WTC11 (cell line): ENCODE measurements around the gene MACROD2. TPM values are rescaled to one million over a fixed set of nuclear protein-coding genes. Genes with fewer than 3 reads are reported as not detected.
A peak's percentile ranks its signal among the peaks of the same experiment; 100 is the strongest.

ENCODE experiments used
- ATAC-seq: fragments of 200-7000 bp; cut with Tn5 transposase; 2 replicates; pipeline ENCODE4 v1.10.0; 2021; ENCODE audit warnings: mild to moderate bottlenecking, moderate library complexity
- CTCF ChIA-PET: fragments of 300-600 bp; sonication (Branson Sonifier 250); formaldehyde crosslinking; loops from one replicate; lab custom pipeline; 2021; ENCODE audit warnings: antibody characterized with exemption; lab: Charles Lee
- POLR2A ChIA-PET: fragments of 350-600 bp; sonication (Branson Sonifier 250); formaldehyde crosslinking; loops from one replicate; lab custom pipeline; 2021; ENCODE audit warnings: antibody characterized with exemption; lab: Charles Lee
- DNase-seq: peaks from one replicate; pipeline ENCODE4 v3.0.0; 2021; ENCODE audit warnings: low spot score
- H3K27ac Mint-ChIP-seq: 2 replicates; pipeline ENCODE4 v1.8.0; 2021; ENCODE audit warnings: mixed read lengths
- H3K27me3 Mint-ChIP-seq: 2 replicates; pipeline ENCODE4 v1.8.0; 2021; ENCODE audit warnings: low read depth, mild to moderate bottlenecking, moderate library complexity, mixed read lengths
- H3K36me3 Mint-ChIP-seq: 2 replicates; pipeline ENCODE4 v1.8.0; 2021; ENCODE audit warnings: mixed read lengths
- H3K4me1 Mint-ChIP-seq: 2 replicates; pipeline ENCODE4 v1.8.0; 2022; ENCODE audit warnings: mixed read lengths
- H3K4me3 Mint-ChIP-seq: 2 replicates; pipeline ENCODE4 v1.8.0; 2021; ENCODE audit warnings: mild to moderate bottlenecking, moderate library complexity, mixed read lengths
- H3K9me3 Mint-ChIP-seq: 2 replicates; pipeline ENCODE4 v1.8.0; 2021; ENCODE audit warnings: mixed read lengths
- ATF1 ChIP-seq: sonication (generic); formaldehyde crosslinking; IDR thresholded peaks from 2 replicates; pipeline ENCODE4 v1.8.1; 2023; ENCODE audit warnings: mild to moderate bottlenecking, moderate library complexity, missing genetic modification reagents
- FOXJ3 ChIP-seq: sonication (generic); formaldehyde crosslinking; IDR thresholded peaks from 2 replicates; pipeline ENCODE4 v1.9.0; 2021; ENCODE audit warnings: missing genetic modification reagents, mild to moderate bottlenecking, borderline replicate concordance
- GABPB1 ChIP-seq: sonication (generic); formaldehyde crosslinking; IDR thresholded peaks from 2 replicates; pipeline ENCODE4 v1.8.1; 2023; ENCODE audit warnings: mild to moderate bottlenecking, missing genetic modification reagents
- HMGA2 ChIP-seq: fragments of 250-450 bp; sonication (Bioruptor Pico); IDR thresholded peaks from 2 replicates; pipeline ENCODE4 v1.4.0; 2021; ENCODE audit warnings: mild to moderate bottlenecking, moderate library complexity
- IRF1 ChIP-seq: sonication (generic); formaldehyde crosslinking; IDR thresholded peaks from 2 replicates; pipeline ENCODE4 v1.8.0; 2023; ENCODE audit warnings: missing genetic modification reagents
- KAT7 ChIP-seq: sonication (generic); formaldehyde crosslinking; IDR thresholded peaks from 2 replicates; pipeline ENCODE4 v1.8.1; 2023; ENCODE audit warnings: missing genetic modification reagents, mild to moderate bottlenecking, borderline replicate concordance
- MXD4 ChIP-seq: fragments of 250-450 bp; sonication (Bioruptor Pico); IDR thresholded peaks from 2 replicates; pipeline ENCODE4 v1.8.0; 2021; ENCODE audit warnings: mild to moderate bottlenecking, moderate library complexity, borderline replicate concordance
- NFATC4 ChIP-seq: fragments of 250-450 bp; sonication (Bioruptor Pico); IDR thresholded peaks from 2 replicates; pipeline ENCODE4 v1.9.0; 2021; ENCODE audit warnings: mild to moderate bottlenecking
- NR1H2 ChIP-seq: sonication (generic); formaldehyde crosslinking; IDR thresholded peaks from 2 replicates; pipeline ENCODE4 v1.9.0; 2021; ENCODE audit warnings: mild to moderate bottlenecking, moderate library complexity, missing genetic modification reagents
- PRRX2 ChIP-seq: fragments of 250-450 bp; sonication (Bioruptor Pico); IDR thresholded peaks from 2 replicates; pipeline ENCODE4 v1.8.0; 2021; ENCODE audit warnings: mild to moderate bottlenecking
- SOX15 ChIP-seq: fragments of 250-450 bp; sonication (Bioruptor Pico); IDR thresholded peaks from 2 replicates; pipeline ENCODE4 v1.9.0; 2021; ENCODE audit warnings: mild to moderate bottlenecking
- ZNF138 ChIP-seq: sonication (generic); formaldehyde crosslinking; conservative IDR thresholded peaks from 2 replicates; pipeline ENCODE4 v1.8.1; 2022; ENCODE audit warnings: mild to moderate bottlenecking, moderate library complexity, missing genetic modification reagents
- ZNF317 ChIP-seq: sonication (generic); formaldehyde crosslinking; IDR thresholded peaks from 2 replicates; pipeline ENCODE4 v1.8.1; 2023; ENCODE audit warnings: low read depth, mild to moderate bottlenecking, moderate library complexity, missing genetic modification reagents, borderline replicate concordance
- ZNF396 ChIP-seq: fragments of 250-450 bp; sonication (Bioruptor Pico); IDR thresholded peaks from 2 replicates; pipeline ENCODE4 v1.8.0; 2021; ENCODE audit warnings: mild to moderate bottlenecking, moderate library complexity, borderline replicate concordance
- ZNF423 ChIP-seq: fragments of 250-450 bp; sonication (Bioruptor Pico); IDR thresholded peaks from 2 replicates; pipeline ENCODE4 v2.1.2; 2022; ENCODE audit warnings: mild to moderate bottlenecking, moderate library complexity
- ZNF512 ChIP-seq: sonication (generic); formaldehyde crosslinking; IDR thresholded peaks from 2 replicates; pipeline ENCODE4 v1.8.1; 2022; ENCODE audit warnings: missing genetic modification reagents, borderline replicate concordance
- total RNA-seq: library from RNA; stranded (reverse); gene quantifications from 3 replicates; pipeline ENCODE4 v1.2.3, GENCODE V29; 2021
- TF ChIP-seq, protein P1 (sequence below): fragments of 250-450 bp; sonication (Bioruptor Pico); conservative IDR thresholded peaks from 2 replicates; pipeline ENCODE4 v1.9.0; 2021; ENCODE audit warnings: mild to moderate bottlenecking
- TF ChIP-seq, protein P2 (sequence below): sonication (generic); formaldehyde crosslinking; conservative IDR thresholded peaks from 2 replicates; pipeline ENCODE4 v1.8.1; 2023; ENCODE audit warnings: mild to moderate bottlenecking, low read depth, missing genetic modification reagents, moderate library complexity
- TF ChIP-seq, protein P3 (sequence below): fragments of 250-450 bp; sonication (Bioruptor Pico); IDR thresholded peaks from 2 replicates; pipeline ENCODE4 v1.9.0; 2021; ENCODE audit warnings: mild to moderate bottlenecking
- TF ChIP-seq, protein P4 (sequence below): sonication (generic); formaldehyde crosslinking; IDR thresholded peaks from 2 replicates; pipeline ENCODE4 v1.8.0; 2022; ENCODE audit warnings: missing genetic modification reagents

The MACROD2 gene
- total RNA-seq, 1 experiment from 2014 or later: 4.1 TPM

DNA sequence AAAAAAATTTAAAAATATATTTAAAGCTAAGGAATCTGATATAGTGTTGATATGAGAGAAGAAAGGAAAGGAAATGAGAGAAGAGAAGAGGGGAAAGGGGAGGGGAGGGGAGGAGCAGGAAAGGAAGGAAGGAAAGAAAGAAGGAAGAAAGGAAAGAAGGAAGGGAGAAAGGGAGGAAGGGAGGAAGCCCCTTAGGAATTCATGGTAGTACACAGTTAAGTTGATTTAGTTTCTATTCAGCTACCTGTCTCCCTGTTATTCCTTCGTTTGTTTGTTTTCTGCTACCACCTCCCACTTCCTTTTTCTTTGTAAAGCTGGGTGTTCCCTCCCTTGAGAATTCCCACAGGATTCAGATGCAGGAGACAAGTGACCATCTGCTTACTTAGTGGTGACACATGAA, 1367.5 kb downstream of the MACROD2 start:
- TF ChIP-seq NFATC4 (CRISPR knock-in tag) (no peak), MXD4 (no peak)
- ATAC-seq: peak; percentile 50
- H3K4me1 Mint-ChIP-seq: peaks cover 15% of the 10 kb centered on the region
- no peaks in the 10 kb centered on the region for H3K36me3 Mint-ChIP-seq
- H3K4me3 Mint-ChIP-seq: no peak overlapping the region
- H3K27ac Mint-ChIP-seq: peak overlapping the region; percentile 71
- no peak for DNase-seq
- CTCF ChIA-PET: no interaction called here
- H3K27me3 Mint-ChIP-seq: no peaks in the 10 kb centered on the region
- H3K9me3 Mint-ChIP-seq: peaks cover 7% of the 10 kb centered on the region
- POLR2A ChIA-PET: no interaction called here

DNA sequence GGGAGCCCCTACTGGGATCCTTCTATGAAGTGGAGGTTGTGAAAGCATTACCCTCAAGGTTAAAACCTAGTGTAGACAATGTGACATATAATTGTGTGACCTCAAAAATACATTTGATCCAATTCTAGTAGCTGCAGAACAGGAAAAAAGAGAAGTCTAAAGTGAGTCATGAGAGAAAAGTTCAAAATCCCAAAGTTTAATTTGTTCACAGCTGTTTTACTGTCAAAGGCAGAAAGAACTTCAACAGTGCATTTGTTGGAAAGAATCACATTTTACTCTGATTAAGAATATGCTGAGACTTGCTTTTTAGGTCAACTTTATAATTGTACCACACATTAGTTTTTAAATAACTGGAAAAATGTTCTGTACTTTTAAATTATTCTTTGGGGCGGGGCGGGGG, 1369.5 kb downstream of the MACROD2 start:
- H3K27ac Mint-ChIP-seq: no peak overlapping the region
- no peak for DNase-seq
- ChIA-PET POLR2A (no interaction called here), CTCF (no interaction called here)
- peaks cover 4% of the 10 kb centered on the region; the same call in 1 of the 2 replicates for H3K9me3 Mint-ChIP-seq
- ATAC-seq: no peak
- peaks cover 21% of the 10 kb centered on the region for H3K4me1 Mint-ChIP-seq
- TF ChIP-seq PRRX2 (CRISPR knock-in tag) (no peak), SOX15 (no peak), GABPB1 (CRISPR knock-in tag) (no peak), ATF1 (CRISPR knock-in tag) (no peak), ZNF512 (CRISPR knock-in tag) (no peak), ZNF423 (CRISPR knock-in tag) (no peak), HMGA2 (no peak), ZNF317 (CRISPR knock-in tag) (no peak), KAT7 (CRISPR knock-in tag) (no peak), ZNF396 (CRISPR knock-in tag) (no peak), IRF1 (CRISPR knock-in tag) (no peak), FOXJ3 (CRISPR knock-in tag) (no peak), MXD4 (no peak), ZNF138 (no peak), NR1H2 (CRISPR knock-in tag) (no peak)
- TF ChIP-seq, protein P1, sequence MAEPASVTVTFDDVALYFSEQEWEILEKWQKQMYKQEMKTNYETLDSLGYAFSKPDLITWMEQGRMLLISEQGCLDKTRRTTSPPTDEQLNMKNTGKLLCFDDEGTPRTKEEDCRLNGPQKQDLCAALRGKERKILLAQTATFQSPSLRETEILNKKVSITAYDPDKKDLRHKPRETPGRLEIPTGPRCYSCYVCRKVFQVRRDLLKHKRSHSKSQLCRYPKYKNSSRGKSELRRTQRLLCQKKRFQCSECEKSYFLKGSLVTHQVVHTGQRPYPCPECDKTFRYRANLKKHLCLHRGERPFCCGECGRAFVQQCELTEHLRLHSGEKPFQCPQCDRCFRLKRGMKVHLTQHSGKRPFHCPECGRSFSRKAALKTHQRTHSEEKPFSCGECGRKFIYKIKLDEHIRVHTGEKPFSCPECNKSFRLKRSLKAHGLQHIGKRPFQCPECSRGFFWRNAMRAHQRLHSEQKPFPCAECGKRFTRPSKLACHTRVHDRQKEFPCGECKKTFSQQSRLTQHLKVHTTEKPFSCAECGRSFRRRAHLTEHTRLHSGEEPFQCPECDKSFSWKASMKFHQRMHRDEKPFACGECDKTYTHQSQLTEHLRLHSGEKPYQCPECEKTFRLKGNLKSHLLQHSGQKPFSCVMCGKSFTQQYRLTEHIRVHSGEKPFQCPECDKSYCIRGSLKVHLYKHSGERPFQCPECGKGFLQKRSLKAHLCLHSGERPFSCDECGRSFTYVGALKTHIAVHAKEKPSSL: no peak
- TF ChIP-seq, protein P2, sequence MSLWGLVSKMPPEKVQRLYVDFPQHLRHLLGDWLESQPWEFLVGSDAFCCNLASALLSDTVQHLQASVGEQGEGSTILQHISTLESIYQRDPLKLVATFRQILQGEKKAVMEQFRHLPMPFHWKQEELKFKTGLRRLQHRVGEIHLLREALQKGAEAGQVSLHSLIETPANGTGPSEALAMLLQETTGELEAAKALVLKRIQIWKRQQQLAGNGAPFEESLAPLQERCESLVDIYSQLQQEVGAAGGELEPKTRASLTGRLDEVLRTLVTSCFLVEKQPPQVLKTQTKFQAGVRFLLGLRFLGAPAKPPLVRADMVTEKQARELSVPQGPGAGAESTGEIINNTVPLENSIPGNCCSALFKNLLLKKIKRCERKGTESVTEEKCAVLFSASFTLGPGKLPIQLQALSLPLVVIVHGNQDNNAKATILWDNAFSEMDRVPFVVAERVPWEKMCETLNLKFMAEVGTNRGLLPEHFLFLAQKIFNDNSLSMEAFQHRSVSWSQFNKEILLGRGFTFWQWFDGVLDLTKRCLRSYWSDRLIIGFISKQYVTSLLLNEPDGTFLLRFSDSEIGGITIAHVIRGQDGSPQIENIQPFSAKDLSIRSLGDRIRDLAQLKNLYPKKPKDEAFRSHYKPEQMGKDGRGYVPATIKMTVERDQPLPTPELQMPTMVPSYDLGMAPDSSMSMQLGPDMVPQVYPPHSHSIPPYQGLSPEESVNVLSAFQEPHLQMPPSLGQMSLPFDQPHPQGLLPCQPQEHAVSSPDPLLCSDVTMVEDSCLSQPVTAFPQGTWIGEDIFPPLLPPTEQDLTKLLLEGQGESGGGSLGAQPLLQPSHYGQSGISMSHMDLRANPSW (CRISPR knock-in tag): no peak
- TF ChIP-seq, protein P3, sequence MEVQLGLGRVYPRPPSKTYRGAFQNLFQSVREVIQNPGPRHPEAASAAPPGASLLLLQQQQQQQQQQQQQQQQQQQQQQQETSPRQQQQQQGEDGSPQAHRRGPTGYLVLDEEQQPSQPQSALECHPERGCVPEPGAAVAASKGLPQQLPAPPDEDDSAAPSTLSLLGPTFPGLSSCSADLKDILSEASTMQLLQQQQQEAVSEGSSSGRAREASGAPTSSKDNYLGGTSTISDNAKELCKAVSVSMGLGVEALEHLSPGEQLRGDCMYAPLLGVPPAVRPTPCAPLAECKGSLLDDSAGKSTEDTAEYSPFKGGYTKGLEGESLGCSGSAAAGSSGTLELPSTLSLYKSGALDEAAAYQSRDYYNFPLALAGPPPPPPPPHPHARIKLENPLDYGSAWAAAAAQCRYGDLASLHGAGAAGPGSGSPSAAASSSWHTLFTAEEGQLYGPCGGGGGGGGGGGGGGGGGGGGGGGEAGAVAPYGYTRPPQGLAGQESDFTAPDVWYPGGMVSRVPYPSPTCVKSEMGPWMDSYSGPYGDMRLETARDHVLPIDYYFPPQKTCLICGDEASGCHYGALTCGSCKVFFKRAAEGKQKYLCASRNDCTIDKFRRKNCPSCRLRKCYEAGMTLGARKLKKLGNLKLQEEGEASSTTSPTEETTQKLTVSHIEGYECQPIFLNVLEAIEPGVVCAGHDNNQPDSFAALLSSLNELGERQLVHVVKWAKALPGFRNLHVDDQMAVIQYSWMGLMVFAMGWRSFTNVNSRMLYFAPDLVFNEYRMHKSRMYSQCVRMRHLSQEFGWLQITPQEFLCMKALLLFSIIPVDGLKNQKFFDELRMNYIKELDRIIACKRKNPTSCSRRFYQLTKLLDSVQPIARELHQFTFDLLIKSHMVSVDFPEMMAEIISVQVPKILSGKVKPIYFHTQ (CRISPR knock-in tag): no peak
- TF ChIP-seq, protein P4, sequence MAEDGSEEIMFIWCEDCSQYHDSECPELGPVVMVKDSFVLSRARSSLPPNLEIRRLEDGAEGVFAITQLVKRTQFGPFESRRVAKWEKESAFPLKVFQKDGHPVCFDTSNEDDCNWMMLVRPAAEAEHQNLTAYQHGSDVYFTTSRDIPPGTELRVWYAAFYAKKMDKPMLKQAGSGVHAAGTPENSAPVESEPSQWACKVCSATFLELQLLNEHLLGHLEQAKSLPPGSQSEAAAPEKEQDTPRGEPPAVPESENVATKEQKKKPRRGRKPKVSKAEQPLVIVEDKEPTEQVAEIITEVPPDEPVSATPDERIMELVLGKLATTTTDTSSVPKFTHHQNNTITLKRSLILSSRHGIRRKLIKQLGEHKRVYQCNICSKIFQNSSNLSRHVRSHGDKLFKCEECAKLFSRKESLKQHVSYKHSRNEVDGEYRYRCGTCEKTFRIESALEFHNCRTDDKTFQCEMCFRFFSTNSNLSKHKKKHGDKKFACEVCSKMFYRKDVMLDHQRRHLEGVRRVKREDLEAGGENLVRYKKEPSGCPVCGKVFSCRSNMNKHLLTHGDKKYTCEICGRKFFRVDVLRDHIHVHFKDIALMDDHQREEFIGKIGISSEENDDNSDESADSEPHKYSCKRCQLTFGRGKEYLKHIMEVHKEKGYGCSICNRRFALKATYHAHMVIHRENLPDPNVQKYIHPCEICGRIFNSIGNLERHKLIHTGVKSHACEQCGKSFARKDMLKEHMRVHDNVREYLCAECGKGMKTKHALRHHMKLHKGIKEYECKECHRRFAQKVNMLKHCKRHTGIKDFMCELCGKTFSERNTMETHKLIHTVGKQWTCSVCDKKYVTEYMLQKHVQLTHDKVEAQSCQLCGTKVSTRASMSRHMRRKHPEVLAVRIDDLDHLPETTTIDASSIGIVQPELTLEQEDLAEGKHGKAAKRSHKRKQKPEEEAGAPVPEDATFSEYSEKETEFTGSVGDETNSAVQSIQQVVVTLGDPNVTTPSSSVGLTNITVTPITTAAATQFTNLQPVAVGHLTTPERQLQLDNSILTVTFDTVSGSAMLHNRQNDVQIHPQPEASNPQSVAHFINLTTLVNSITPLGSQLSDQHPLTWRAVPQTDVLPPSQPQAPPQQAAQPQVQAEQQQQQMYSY (CRISPR knock-in tag): no peak
- H3K27me3 Mint-ChIP-seq: no peaks in the 10 kb centered on the region
- no peak overlapping the region for H3K4me3 Mint-ChIP-seq
- H3K36me3 Mint-ChIP-seq: no peaks in the 10 kb centered on the region
